Hematopoietic multipotent progenitor cell (in vitro differentiated cells): ENCODE results near the gene PSD2. TPM values are rescaled to one million over a fixed set of nuclear protein-coding genes. Genes with fewer than 3 reads are reported as not detected.
"Not testable (repeated sequence)": the region's sequence is repeated elsewhere in the genome, so short reads cannot be mapped to it uniquely, and the experiment has no call there.

Experiments
- DNase-seq, 3 donors: peaks; one replicate each; pipeline ENCODE4 v3.0.0-alpha.2; 2011 to 2015; ENCODE audit warnings: low read depth in 2 of 3, low spot score in 2 of 3
- total RNA-seq: library from RNA; depleted of rRNA; stranded (reverse); fragments of >200 nt; gene quantifications from one replicate; pipeline ENCODE4 v1.2.3, GENCODE V29; 2012

Gene PSD2
- total RNA-seq, 1 donor = 0.27 TPM

GRCh38 chr5:139788294-139788910, 7.2 kb upstream of the PSD2 start:
- no peak for DNase-seq

GRCh38 chr5:139789116-139789844, 6.3 kb upstream of the PSD2 start:
- DNase-seq = no peak

GRCh38 chr5:139789845-139790189, 5.8 kb upstream of the PSD2 start:
- DNase-seq = no peak

GRCh38 chr5:139792218-139792617, 3.4 kb upstream of the PSD2 start:
- DNase-seq = no peak

GRCh38 chr5:139792655-139793054, 3.0 kb upstream of the PSD2 start:
- DNase-seq = not testable (repeated sequence)

- no peak for DNase-seq
Measured at GRCh38 chr5:139794067-139794846, 1.4 kb upstream of the PSD2 start.

GRCh38 chr5:139796061-139796806, 626 bp downstream of the PSD2 start:
- DNase-seq = no peak

- DNase-seq = no peak
Measured at GRCh38 chr5:139797335-139797734, 1.7 kb downstream of the PSD2 start.

GRCh38 chr5:139797856-139798510, 2.4 kb downstream of the PSD2 start:
- DNase-seq = no peak

- DNase-seq = no peak
Measured at GRCh38 chr5:139798883-139799282, 3.3 kb downstream of the PSD2 start.

- no peak for DNase-seq
Measured at GRCh38 chr5:139799359-139799758, 3.8 kb downstream of the PSD2 start.

- DNase-seq = no peak
Measured at GRCh38 chr5:139803978-139804377, 8.4 kb downstream of the PSD2 start.

GRCh38 chr5:139804800-139805397, 9.3 kb downstream of the PSD2 start:
- no peak for DNase-seq

GRCh38 chr5:139805545-139805944, 9.9 kb downstream of the PSD2 start:
- no peak for DNase-seq

- no peak for DNase-seq
Measured at GRCh38 chr5:139806111-139806510, 10.5 kb downstream of the PSD2 start.

GRCh38 chr5:139806726-139807646, 11.4 kb downstream of the PSD2 start:
- DNase-seq = no peak

- DNase-seq = no peak
Measured at GRCh38 chr5:139807647-139808030, 12.0 kb downstream of the PSD2 start.

- DNase-seq = peak in 2 of 3 donors; percentile 35 to 59
Measured at GRCh38 chr5:139808481-139809330, 13.1 kb downstream of the PSD2 start.
